HL-60/S4 treated with retinoic acid at 250 ng/mL for 4 days and 3 days (cell line): ENCODE results near the gene ZNF354C.

Experiments used
- in situ Hi-C: fragments of 300-500 bp; cut with MboI; formaldehyde crosslinking; loops from 2 replicates; pipeline ENCODE4 v1.7.0; 2022; ENCODE audit warnings: low sequenced_read_pairs

The ZNF354C gene

DNA sequence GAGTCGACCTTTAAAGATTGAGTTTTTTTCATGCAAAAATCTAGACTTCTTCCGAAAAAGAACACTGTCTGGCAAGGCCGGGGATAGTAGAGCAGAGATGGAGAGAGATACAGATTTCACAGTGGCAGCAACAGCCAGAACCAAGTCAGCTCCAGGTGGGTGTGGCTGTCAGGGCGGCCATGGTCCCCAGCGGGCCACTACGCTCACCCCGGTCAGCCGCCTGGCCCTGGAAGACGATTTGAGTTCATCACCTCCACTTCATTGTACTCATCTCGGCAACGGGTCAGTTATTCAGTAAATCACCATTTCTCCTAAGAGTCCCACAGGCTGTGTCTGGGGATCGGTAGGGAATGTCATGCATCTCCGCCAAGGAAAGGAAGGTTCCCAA lies 53.0 kb downstream of the ZNF354C start:
- in situ Hi-C loops = no loop called here

DNA sequence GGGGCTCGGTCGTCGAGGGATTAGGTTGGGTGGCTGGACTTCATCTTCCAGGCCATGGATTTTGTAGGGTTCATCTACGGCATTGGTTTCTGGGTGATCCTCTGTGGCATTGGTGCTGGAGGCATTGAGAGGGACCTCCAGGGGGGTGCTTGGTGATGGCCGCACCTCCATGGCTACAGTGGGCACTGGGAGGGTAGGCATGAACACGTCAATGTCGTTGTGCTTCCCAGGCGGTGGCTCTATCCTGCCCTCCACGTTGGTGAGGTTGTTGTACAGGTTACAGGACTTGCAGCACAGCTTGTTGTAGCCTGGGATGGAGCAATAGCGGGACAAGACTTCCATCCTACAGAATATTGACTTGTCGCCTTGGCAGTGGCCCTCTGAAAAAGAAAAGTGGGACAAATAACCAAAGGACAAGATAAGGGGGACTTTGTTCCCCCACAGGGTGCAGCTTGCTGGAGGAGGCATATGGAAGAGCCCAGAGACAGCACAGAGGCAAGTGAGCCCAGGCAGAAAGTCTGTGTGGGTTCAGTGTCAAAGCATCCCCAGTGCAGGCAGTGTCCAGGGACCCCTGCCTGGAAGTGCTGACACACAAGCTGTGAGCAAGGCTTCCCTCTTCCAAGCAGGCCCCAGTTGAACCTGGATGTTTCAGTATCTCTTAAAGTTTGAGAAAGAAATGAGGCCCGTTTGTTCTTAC lies 53.9 kb downstream of the ZNF354C start:
- in situ Hi-C loops = no loop called here

DNA sequence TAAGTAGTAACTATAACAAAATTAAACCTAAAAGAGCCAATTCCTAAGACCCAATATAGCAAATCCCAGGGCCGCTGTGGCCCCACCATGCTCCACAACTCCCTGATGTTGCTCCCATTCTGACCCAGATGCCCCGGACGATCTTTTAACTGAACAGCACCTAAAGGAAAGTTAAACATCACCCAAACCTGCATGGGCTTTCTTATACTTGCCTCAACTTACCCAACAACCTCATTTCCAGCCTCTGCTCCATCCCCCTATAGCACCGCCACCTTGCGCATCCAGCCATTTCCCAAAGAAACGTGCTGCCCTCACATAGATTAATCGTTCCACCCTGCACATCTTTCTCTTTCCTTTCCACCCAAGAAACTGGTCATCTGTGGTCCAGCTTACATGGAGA lies 54.6 kb downstream of the ZNF354C start:
- in situ Hi-C loops = no loop called here

GRCh38 chr5:179115307-179115706 lies 55.1 kb downstream of the ZNF354C start:
- in situ Hi-C loops = no loop called here

- in situ Hi-C loops = no loop called here
Observed at GRCh38 chr5:179115845-179116524, 55.8 kb downstream of the ZNF354C start.

DNA sequence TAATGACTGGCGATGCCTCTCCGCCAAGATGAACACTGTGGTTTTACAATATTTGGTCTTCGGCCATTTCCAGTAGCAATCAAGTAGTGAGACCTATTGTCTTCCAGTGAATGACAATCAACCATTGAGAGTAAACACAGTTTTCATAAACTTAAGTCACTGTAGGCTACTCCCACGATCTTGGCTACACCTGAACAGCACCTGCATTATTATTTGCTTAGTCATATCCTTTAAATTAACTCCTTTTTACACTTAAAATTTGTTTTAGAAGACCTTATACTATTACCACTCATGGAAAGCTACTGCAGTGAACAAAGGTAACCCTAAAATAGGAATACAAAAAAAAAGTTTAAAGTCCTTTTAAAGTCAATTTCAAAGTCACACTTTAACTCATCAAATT lies 58.2 kb downstream of the ZNF354C start:
- in situ Hi-C loops = no loop called here

GRCh38 chr5:179118756-179119414 lies 58.7 kb downstream of the ZNF354C start:
- in situ Hi-C loops = no loop called here

DNA sequence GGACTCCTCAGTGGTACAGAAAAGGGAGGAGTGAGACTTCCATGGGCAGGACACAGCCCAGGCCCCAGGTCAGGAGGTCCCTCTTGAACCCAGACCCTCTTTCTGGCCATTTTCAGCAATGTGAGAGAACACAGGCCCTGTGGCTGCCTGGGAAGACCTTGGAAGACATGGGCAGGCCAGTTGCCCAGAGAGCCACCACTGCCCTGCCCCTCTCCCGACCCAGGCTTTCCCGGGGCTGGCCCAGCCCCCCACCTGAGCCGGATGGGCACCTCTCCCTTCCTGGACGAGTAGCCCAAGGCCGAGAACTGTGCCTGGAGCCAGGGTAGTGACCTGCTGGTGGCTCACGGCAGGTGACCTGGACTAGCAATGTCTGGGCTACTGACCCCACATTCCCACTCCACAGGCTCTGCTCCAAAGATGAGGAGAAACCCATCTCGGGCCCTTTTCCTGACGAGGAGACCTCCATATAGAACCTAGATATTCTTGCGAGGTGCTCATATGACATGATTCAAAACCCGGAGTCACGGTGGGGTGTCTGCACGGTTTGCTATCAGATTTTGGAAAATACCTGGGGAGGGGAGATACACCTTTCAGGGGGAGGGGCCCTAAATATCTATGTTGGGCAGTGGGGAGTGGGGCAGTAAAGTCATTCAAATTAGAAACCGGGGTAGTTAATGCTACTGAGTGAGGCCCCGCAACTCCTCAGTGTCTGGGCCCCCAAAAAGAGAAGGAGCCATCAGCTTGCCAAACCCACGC lies 59.4 kb downstream of the ZNF354C start:
- in situ Hi-C loops = no loop called here

- in situ Hi-C loops = no loop called here
Observed at GRCh38 chr5:179120421-179120861, 60.3 kb downstream of the ZNF354C start.

- in situ Hi-C loops = no loop called here
Observed at GRCh38 chr5:179120951-179121666, 60.9 kb downstream of the ZNF354C start.

GRCh38 chr5:179121667-179122111 lies 61.5 kb downstream of the ZNF354C start:
- in situ Hi-C loops = no loop called here

GRCh38 chr5:179122411-179123108 lies 62.4 kb downstream of the ZNF354C start:
- in situ Hi-C loops = no loop called here

- in situ Hi-C loops = no loop called here
Observed at GRCh38 chr5:179123109-179123426, 62.9 kb downstream of the ZNF354C start.

- in situ Hi-C loops = no loop called here
Observed at GRCh38 chr5:179123491-179124272, 63.5 kb downstream of the ZNF354C start.

GRCh38 chr5:179124273-179124852 lies 64.2 kb downstream of the ZNF354C start:
- in situ Hi-C loops = no loop called here

GRCh38 chr5:179124853-179125788 lies 64.9 kb downstream of the ZNF354C start:
- in situ Hi-C loops = no loop called here

DNA sequence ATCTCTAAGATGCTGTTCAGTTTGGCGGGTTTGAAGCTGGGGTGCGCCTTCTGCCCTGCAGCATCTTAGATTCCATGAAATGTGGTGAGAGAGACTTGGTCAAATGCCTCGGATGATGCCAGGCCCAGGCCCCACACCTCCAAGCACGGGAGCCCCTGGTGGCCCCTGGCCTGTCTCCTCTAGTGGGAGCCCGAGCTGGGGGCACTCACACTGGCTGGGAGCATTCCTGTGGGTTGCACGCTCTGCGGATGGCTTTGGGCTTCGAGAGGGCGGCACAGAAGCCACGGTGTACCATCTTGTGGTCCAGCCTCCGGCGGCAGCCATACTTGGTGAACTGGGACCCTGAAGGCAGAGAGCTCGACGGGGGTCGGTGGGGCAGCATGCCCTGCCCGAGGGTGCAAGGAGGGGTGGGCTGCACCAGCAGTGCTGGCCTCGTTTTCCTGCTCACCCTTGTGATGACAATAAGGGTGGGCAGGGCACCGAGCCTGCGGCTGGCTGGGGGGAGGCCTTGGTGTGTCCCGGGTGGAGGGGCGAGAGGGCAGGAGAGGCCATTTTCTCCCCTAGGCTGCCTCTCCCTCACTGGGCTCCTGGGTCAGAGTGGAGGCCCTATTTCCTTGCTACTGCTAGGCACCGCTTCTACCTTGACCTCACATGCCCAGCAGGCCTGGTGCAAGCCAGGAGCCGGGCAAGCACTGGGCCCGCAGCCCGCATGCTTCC lies 65.8 kb downstream of the ZNF354C start:
- in situ Hi-C loops = no loop called here
